OCI-LY7 (cell line): ENCODE results near the gene ZFAND2B.

Experiments used
- CTCF ChIP-seq: fragments of 200-600 bp; sonication (generic); conservative IDR thresholded peaks from 2 replicates; pipeline ENCODE4 v1.5.1; 2014; ENCODE audit warnings: mild to moderate bottlenecking, antibody characterized with exemption, low read length, moderate library complexity, mixed read lengths
- EZH2phosphoT487 ChIP-seq: fragments of 200-600 bp; sonication (generic); IDR thresholded peaks from 2 replicates; pipeline ENCODE4 v1.6.1; 2018; ENCODE audit warnings: low read depth, borderline replicate concordance, mild to moderate bottlenecking, mixed run types, antibody characterized with exemption, low read length, moderate library complexity, mixed read lengths

DNA sequence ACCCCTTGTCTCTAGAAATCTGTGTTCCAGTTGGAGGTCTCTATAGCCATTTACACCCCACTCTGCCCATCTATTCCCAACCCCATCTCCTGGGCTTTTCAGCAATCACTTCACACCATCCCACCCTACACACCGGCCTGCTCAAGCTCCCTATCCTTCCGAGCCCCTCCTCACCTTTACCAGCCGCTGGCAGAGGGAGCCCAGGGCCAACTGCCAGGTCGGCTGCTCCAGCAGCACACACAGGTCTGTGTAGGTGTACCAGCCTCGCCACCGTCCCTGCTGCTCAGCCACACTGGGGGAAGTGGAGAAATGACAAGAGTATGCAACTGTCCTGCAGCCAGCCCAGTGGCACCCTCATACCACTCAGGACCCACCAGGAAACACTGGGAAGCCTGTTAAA lies 33.4 kb upstream of the ZFAND2B start:
- no peak for TF ChIP-seq CTCF
- no peak for TF ChIP-seq EZH2phosphoT487
